K562 (cell line): Measurements from ENCODE around the gene HFE. TPM values are rescaled to one million over a fixed set of nuclear protein-coding genes. Genes with fewer than 3 reads are reported as not detected.

ENCODE experiments used
- ATAC-seq: fragments of 200-7000 bp; cut with Tn5 transposase; 3 replicates; pipeline ENCODE4 v1.9.1; 2020; ENCODE audit warnings: moderate library complexity
- BruUV-seq: library from RNA; stranded (reverse); fragments of 400-500 nt; replicated peaks from 2 replicates; lab custom pipeline; 2021; lab: Mats Ljungman, UMichigan
- CTCF ChIA-PET: fragments of 300-600 bp; formaldehyde crosslinking; extraction: SDS; loops from one replicate; lab custom pipeline; 2021; ENCODE audit warnings: low intra/inter-chr PET ratio; lab: Yijun Ruan, JAX
- POLR2A ChIA-PET: fragments of 300-600, 350-650 bp; sonication (Branson Sonifier 250); formaldehyde crosslinking; extraction: SDS; loops from one replicate; lab custom pipeline; 2021; ENCODE audit warnings: antibody characterized with exemption, inconsistent platforms; lab: Yijun Ruan, JAX
- DNase-seq, 4 experiments: peaks; one replicate each; pipeline versions ENCODE4 v3.0.0 to v3.0.0-alpha.2; 2011 to 2018; ENCODE audit warnings: low spot score in 3 of 4, mixed read lengths in 3 of 4; ENCODE audit errors: extremely low read depth in 1 of 4
- FAIRE-seq: peaks from 2 replicates; lab custom pipeline; 2011; peaks lifted over from hg19 to GRCh38; lab: Jason Lieb, UNC
- H2AFZ ChIP-seq: 2 replicates; pipeline ENCODE4 v1.6.0; 2011; ENCODE audit warnings: low read depth, low read length, control low read depth, inconsistent platforms
- H3K27ac ChIP-seq: fragments of 200-600 bp; 3 replicates; pipeline ENCODE4 v1.8.0; 2011; ENCODE audit warnings: low read depth, mild to moderate bottlenecking, control low read depth, inconsistent platforms, low read length, moderate library complexity, mixed read lengths; ENCODE audit errors: extremely low read depth
- H3K27me3 ChIP-seq, 2 experiments: fragments of 300-600 bp in 1 of 2; 2 replicates in 1 of 2; 3 replicates in 1 of 2; pipeline versions ENCODE4 v1.6.0 to v1.8.0; 2011; ENCODE audit warnings: inconsistent platforms in 2 of 2, low read length in 2 of 2, mild to moderate bottlenecking in 1 of 2, mixed read lengths in 1 of 2, moderate library complexity in 1 of 2; ENCODE audit not compliant: control insufficient read depth in 2 of 2, insufficient read depth in 2 of 2
- H3K36me3 ChIP-seq: fragments of 300-600 bp; 3 replicates; pipeline ENCODE4 v1.8.0; 2011; ENCODE audit warnings: mild to moderate bottlenecking, low read length, inconsistent platforms; ENCODE audit not compliant: control insufficient read depth, insufficient read depth
- H3K4me1 ChIP-seq, 2 experiments: fragments of 200-600 bp in 1 of 2; replicated peaks in 1 of 2; 2 replicates in 1 of 2; 3 replicates in 1 of 2; pipeline versions ENCODE4 v1.5.1 to v1.8.0; 2011; ENCODE audit warnings: inconsistent platforms in 2 of 2, low read length in 2 of 2, mild to moderate bottlenecking in 1 of 2, mixed read lengths in 1 of 2, moderate library complexity in 1 of 2; ENCODE audit not compliant: control insufficient read depth in 2 of 2, insufficient read depth in 2 of 2
- H3K4me2 ChIP-seq: 2 replicates; pipeline ENCODE4 v1.6.1; 2011; ENCODE audit warnings: low read length, control low read depth, inconsistent platforms, mixed read lengths; ENCODE audit not compliant: insufficient read depth
- H3K4me3 ChIP-seq: fragments of 200-600 bp; sonication (generic), shearing (Covaris generic); 2 replicates; pipeline ENCODE4 v1.5.1; 2016; ENCODE audit warnings: control low read depth, inconsistent platforms
- H3K79me2 ChIP-seq: fragments of 200-600 bp; 3 replicates; pipeline ENCODE4 v1.8.0; 2011; ENCODE audit warnings: low read length, inconsistent platforms; ENCODE audit not compliant: control insufficient read depth, insufficient read depth
- H3K9ac ChIP-seq, 2 experiments: 2 replicates each; pipeline versions ENCODE4 v1.6.0 to v1.6.1; 2011; ENCODE audit warnings: low read depth in 2 of 2, low read length in 2 of 2, control low read depth in 1 of 2, inconsistent platforms in 1 of 2, mild to moderate bottlenecking in 1 of 2, mixed read lengths in 1 of 2; ENCODE audit not compliant: insufficient read depth in 1 of 2
- H3K9me1 ChIP-seq: one replicate; pipeline ENCODE4 v1.6.0; 2011; ENCODE audit warnings: inconsistent platforms, mild to moderate bottlenecking, low read length, moderate library complexity; ENCODE audit not compliant: control insufficient read depth, insufficient read depth
- H3K9me3 ChIP-seq: replicated peaks from 2 replicates; pipeline ENCODE4 v1.5.1; 2011; ENCODE audit warnings: low read depth, low read length, inconsistent platforms; ENCODE audit not compliant: control insufficient read depth, insufficient read depth
- H4K20me1 ChIP-seq: replicated peaks from 2 replicates; pipeline ENCODE4 v1.6.1; 2011; ENCODE audit warnings: low read length, inconsistent platforms, mixed read lengths; ENCODE audit not compliant: control insufficient read depth, insufficient read depth
- ARID4B ChIP-seq: sonication (generic); formaldehyde crosslinking; IDR thresholded peaks from 2 replicates; pipeline ENCODE4 v1.8.0; 2022; ENCODE audit warnings: mild to moderate bottlenecking, missing genetic modification reagents
- ELF4 ChIP-seq: fragments of 450-650 bp; formaldehyde crosslinking; IDR thresholded peaks from 2 replicates; pipeline ENCODE4 v1.4.0; 2022; ENCODE audit warnings: missing genetic modification characterization
- NCOR1 ChIP-seq: fragments of 450-650 bp; IDR thresholded peaks from 2 replicates; pipeline ENCODE4 v1.6.1; 2016; ENCODE audit warnings: mild to moderate bottlenecking, moderate library complexity
- PATZ1 ChIP-seq: fragments of 250-450 bp; sonication (Bioruptor Pico); IDR thresholded peaks from 2 replicates; pipeline ENCODE4 v1.5.0; 2020; ENCODE audit warnings: mild to moderate bottlenecking, borderline replicate concordance
- PHF8 ChIP-seq: fragments of 200-600 bp; sonication (generic); IDR thresholded peaks from 2 replicates; pipeline ENCODE4 v1.6.1; 2012; ENCODE audit warnings: mixed run types, mild to moderate bottlenecking, inconsistent platforms, low read length, moderate library complexity, borderline replicate concordance
- POLR2G ChIP-seq: fragments of 200-400 bp; formaldehyde crosslinking; IDR thresholded peaks from 2 replicates; pipeline ENCODE4 v1.6.1; 2017; ENCODE audit warnings: low read depth, mild to moderate bottlenecking, antibody characterized with exemption, low read length, moderate library complexity
- PURB ChIP-seq: sonication (generic); formaldehyde crosslinking; IDR thresholded peaks from 2 replicates; pipeline ENCODE4 v1.9.0; 2021; ENCODE audit warnings: low read depth, mild to moderate bottlenecking, missing genetic modification reagents
- ZBTB5 ChIP-seq: fragments of 450-650 bp; IDR thresholded peaks from 2 replicates; pipeline ENCODE4 v1.6.1; 2017; ENCODE audit warnings: antibody characterized with exemption
- ZNF212 ChIP-seq: fragments of 450-650 bp; formaldehyde crosslinking; IDR thresholded peaks from 2 replicates; pipeline ENCODE4 v1.4.0; 2020; ENCODE audit warnings: mild to moderate bottlenecking
- ZNF24 ChIP-seq: fragments of 450-650 bp; IDR thresholded peaks from 2 replicates; pipeline ENCODE4 v1.6.1; 2016
- ZNF282 ChIP-seq: sonication (generic); formaldehyde crosslinking; IDR thresholded peaks from 2 replicates; pipeline ENCODE4 v1.8.1; 2023; ENCODE audit warnings: missing genetic modification reagents
- ZSCAN29 ChIP-seq: fragments of 450-650 bp; IDR thresholded peaks from 2 replicates; pipeline ENCODE4 v1.6.1; 2017
- WGBS: fragments of 100-300 bp; shearing (Covaris generic); methylation state at CpG from one replicate; pipeline ENCODE4 v1.1.6; 2016; ENCODE audit warnings: low coverage, mixed read lengths; ENCODE audit not compliant: insufficient coverage; ENCODE audit errors: missing lambda C conversion rate; 5-methylcytosine and 5-hydroxymethylcytosine counted together
- in situ Hi-C: fragments of 300-500 bp; cut with MboI; formaldehyde crosslinking; loops from 4 replicates; pipeline ENCODE4 v1.15.0; 2018; ENCODE audit warnings: inconsistent platforms, mixed read lengths
- intact Hi-C: fragments of 100-400 bp; cut with micrococcal nuclease; formaldehyde crosslinking; loops from 2 replicates; pipeline ENCODE4 v1.14.2; 2022
- polyA plus RNA-seq, 8 experiments: library from polyadenylated mRNA; depleted of rRNA in 4 of 8; stranded (reverse) in 5 of 8; unstranded in 3 of 8; fragments of >200 nt; fragmentation: Nextera tagmentation in 2 of 8; fragmentation: Illumina TruSeq in 1 of 8; extraction: Ambion mirVana in 2 of 8; extraction: Trizol in 1 of 8; gene quantifications; 2 replicates each; pipeline versions ENCODE4 v1.2.1 to v1.2.3, GENCODE V29; 2011 to 2014; ENCODE audit warnings: inconsistent platforms in 1 of 8, missing spikeins in 1 of 8
- total RNA-seq, 7 experiments: library from RNA; depleted of rRNA in 6 of 7; stranded (reverse); fragments of >200 nt in 6 of 7; fragmentation: Illumina TruSeq in 2 of 7; extraction: Trizol in 2 of 7; gene quantifications; 2 replicates each; pipeline versions ENCODE4 v1.2.1 to v1.2.3, GENCODE V29; 2011 to 2021; ENCODE audit warnings: low replicate concordance in 1 of 7

Gene HFE
- total and polyA plus RNA-seq, 9 of the 15 experiments (the other 6 are each of a cell fraction or from before 2014, with no cell fraction given), result 0.14 to 1.2 (median 0.76) TPM

- H3K27me3 ChIP-seq, result no peaks in the 10 kb centered on the region
- CTCF ChIA-PET, result no interaction called here
- intact Hi-C loops, result loop anchor here (1.0 to 10.0 kb wide), 6 partner anchors 32 to 1770 kb away; a partner anchor contains a TSS
- no peak overlapping the region for H2AFZ ChIP-seq
- H4K20me1 ChIP-seq, result peaks cover 43% of the 10 kb centered on the region
- POLR2A ChIA-PET, result interaction anchor here (0.6 to 6.4 kb wide), 49 partner anchors 11 to 1768 kb away, joined by 3 to 465 read pairs (median 8); partner anchors contain the start of gene HFE
- peaks cover 62% of the 10 kb centered on the region for H3K36me3 ChIP-seq
- H3K79me2 ChIP-seq, result peaks cover 98% of the 10 kb centered on the region
- DNase-seq (peak in 1 of 4 experiments; percentile 46), FAIRE-seq (no peak), ATAC-seq (no peak)
- WGBS, result under 1% methylated on average over 22 of the region's 22 CpGs
- peak overlapping the region; percentile 96 to 99 for H3K9ac ChIP-seq
- in situ Hi-C loops, result loop anchor here (5.0 to 10.0 kb wide), 3 partner anchors 72 to 1710 kb away; a partner anchor contains a TSS
- H3K4me3 ChIP-seq, result peak overlapping the region; percentile 72
- peak overlapping the region; percentile 95 for H3K27ac ChIP-seq
- peaks cover 6 to 15% of the 10 kb centered on the region in 2 experiments; a peak in 4 of 5 replicates for H3K4me1 ChIP-seq
- peak overlapping the region; percentile 93 for H3K4me2 ChIP-seq
- H3K9me3 ChIP-seq, result no peaks in the 10 kb centered on the region
- BruUV-seq, result no TSS peak
- no peaks in the 10 kb centered on the region for H3K9me1 ChIP-seq
- TF ChIP-seq ELF4 (CRISPR knock-in tag) (no peak; the same call in 1 of the 2 replicates), ZNF212 (CRISPR knock-in tag) (peak; percentile 43; the same call in 1 of the 2 replicates), PHF8 (0 out of 2 replicates have a peak, but pooled peaks have one; percentile 1), PATZ1 (CRISPR knock-in tag) (peak; percentile 75; the same call in 1 of the 2 replicates), ZNF282 (CRISPR knock-in tag) (no peak), ZNF24 (no peak), PURB (CRISPR knock-in tag) (no peak), ZSCAN29 (no peak), NCOR1 (no peak; the same call in 1 of the 2 replicates), POLR2G (no peak), ZBTB5 (no peak), ARID4B (CRISPR knock-in tag) (no peak; the same call in 1 of the 2 replicates)
Observed at GRCh38 chr6:26124781-26125685, 37.8 kb downstream of the HFE start.
